ENCODE data around the gene SLC6A3. TPM values are rescaled to one million over a fixed set of nuclear protein-coding genes. Genes with fewer than 3 reads are reported as not detected.

Gene SLC6A3
- total and polyA plus RNA-seq, 9 of the 15 experiments (the other 6 are each of a cell fraction or from before 2014, with no cell fraction given), result not detected

DNA sequence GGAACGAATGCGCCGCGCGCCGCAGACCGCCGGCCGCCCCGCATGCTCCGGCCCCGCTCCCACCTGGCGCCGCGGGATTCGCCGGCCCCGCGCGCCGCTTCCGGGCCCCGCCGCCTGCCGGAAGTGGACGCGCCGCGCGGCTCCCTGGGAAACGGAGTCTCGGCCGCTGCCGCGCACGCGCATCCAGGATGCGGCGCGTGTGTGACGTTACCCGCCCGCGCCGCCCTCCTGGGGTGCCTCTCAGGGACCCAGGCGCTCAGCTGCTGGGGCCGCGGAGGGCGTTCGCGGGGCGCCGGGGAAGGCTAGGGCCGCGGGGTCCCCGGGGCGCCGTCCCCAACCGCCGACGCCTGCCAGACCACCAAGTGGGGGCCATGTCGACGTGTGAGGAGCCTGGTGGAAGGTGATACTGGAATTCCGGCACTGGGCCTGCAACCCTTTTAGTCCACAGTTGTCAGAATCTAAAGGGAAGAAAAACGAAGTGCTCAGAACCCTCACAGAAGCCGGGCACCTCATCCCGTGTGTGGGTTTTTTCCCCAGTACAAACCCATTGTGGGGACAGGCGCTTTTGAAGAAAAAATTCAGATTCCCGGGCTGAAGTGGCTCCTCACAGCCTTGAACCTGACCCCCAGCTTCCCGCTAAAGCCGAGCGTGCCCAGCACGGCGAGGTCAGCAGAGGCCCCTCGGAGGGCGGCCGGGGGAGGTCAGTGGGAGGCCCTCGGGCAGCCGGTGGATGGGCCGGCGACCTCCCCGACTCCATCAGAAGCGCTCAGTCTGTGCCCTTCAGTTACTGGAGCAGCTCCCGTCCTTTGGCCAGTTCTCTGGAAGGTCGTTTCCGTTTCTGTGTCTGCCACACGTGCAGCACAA lies 100.0 kb downstream of the SLC6A3 start, which contains the start of gene CLPTM1L (continued):
- TF ChIP-seq CBX2 (IDR thresholded peaks at IDR 0.05; ENCODE audit: insufficient read depth, low read length, poor library complexity, severe bottlenecking), result no peak
- peak; percentile 53 for TF ChIP-seq ESRRA (IDR thresholded peaks at IDR 0.05; ENCODE audit: borderline replicate concordance, low read depth)
- TF ChIP-seq ZNF143 (CRISPR knock-in tag; IDR thresholded peaks at IDR 0.05), result peak; percentile 82
- TF ChIP-seq ZNF707 (CRISPR knock-in tag; conservative IDR thresholded peaks at IDR 0.05), result no peak
- TF ChIP-seq POLR2A (conservative IDR thresholded peaks at IDR 0.05), result peak; percentile 81
- peak; percentile 75 for TF ChIP-seq SAP30 (IDR thresholded peaks at IDR 0.05; ENCODE audit: borderline replicate concordance, insufficient read depth, low read depth, low read length, poor library complexity, severe bottlenecking)
- no peak for TF ChIP-seq NUFIP1 (IDR thresholded peaks at IDR 0.05; ENCODE audit: partially characterized antibody)
- TF ChIP-seq RBM39 (optimal IDR thresholded peaks at IDR 0.05; ENCODE audit: low read depth, low read length), result no peak
- no peak for TF ChIP-seq ZZZ3 (IDR thresholded peaks at IDR 0.05)
- TF ChIP-seq, protein P1, sequence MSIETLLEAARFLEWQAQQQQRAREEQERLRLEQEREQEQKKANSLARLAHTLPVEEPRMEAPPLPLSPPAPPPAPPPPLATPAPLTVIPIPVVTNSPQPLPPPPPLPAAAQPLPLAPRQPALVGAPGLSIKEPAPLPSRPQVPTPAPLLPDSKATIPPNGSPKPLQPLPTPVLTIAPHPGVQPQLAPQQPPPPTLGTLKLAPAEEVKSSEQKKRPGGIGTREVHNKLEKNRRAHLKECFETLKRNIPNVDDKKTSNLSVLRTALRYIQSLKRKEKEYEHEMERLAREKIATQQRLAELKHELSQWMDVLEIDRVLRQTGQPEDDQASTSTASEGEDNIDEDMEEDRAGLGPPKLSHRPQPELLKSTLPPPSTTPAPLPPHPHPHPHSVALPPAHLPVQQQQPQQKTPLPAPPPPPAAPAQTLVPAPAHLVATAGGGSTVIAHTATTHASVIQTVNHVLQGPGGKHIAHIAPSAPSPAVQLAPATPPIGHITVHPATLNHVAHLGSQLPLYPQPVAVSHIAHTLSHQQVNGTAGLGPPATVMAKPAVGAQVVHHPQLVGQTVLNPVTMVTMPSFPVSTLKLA (conservative IDR thresholded peaks at IDR 0.05), result peak; percentile 43 to 80; a peak in 3 of 4 replicates
- no peak for TF ChIP-seq HDAC2 (IDR thresholded peaks at IDR 0.05)
- TF ChIP-seq HOXB6 (CRISPR knock-in tag; IDR thresholded peaks at IDR 0.05; ENCODE audit: borderline replicate concordance), result no peak
- no peak for TF ChIP-seq BDP1 (IDR thresholded peaks at IDR 0.05; ENCODE audit: insufficient read depth, insufficient read length)
- no peak for TF ChIP-seq CBX3 (IDR thresholded peaks at IDR 0.05; ENCODE audit: borderline replicate concordance in 1 of 2, low read length in 2 of 2)
- no peak for TF ChIP-seq MAFF (IDR thresholded peaks at IDR 0.05; ENCODE audit: low read length)
- TF ChIP-seq HDAC6 (IDR thresholded peaks at IDR 0.05; ENCODE audit: low read depth, low read length), result no peak
- TF ChIP-seq THAP12 (CRISPR knock-in tag; IDR thresholded peaks at IDR 0.05), result 0 out of 2 replicates have a peak, but pooled peaks have one; percentile 64
- TF ChIP-seq CREBBP (IDR thresholded peaks at IDR 0.05; ENCODE audit: low read depth, low read length), result no peak
- TF ChIP-seq PRMT5 (CRISPR knock-in tag; IDR thresholded peaks at IDR 0.05), result no peak
- peak; percentile 51 for TF ChIP-seq DACH1 (IDR thresholded peaks at IDR 0.05; ENCODE audit: partially characterized antibody)
